ENCODE measurements around the gene DNLZ. TPM values are rescaled to one million over a fixed set of nuclear protein-coding genes. Genes with fewer than 3 reads are reported as not detected.

Gene DNLZ
- total and polyA plus RNA-seq, 5 experiments from 2014 or later, result 32.8 to 58.1 (median 51.6) TPM

DNA sequence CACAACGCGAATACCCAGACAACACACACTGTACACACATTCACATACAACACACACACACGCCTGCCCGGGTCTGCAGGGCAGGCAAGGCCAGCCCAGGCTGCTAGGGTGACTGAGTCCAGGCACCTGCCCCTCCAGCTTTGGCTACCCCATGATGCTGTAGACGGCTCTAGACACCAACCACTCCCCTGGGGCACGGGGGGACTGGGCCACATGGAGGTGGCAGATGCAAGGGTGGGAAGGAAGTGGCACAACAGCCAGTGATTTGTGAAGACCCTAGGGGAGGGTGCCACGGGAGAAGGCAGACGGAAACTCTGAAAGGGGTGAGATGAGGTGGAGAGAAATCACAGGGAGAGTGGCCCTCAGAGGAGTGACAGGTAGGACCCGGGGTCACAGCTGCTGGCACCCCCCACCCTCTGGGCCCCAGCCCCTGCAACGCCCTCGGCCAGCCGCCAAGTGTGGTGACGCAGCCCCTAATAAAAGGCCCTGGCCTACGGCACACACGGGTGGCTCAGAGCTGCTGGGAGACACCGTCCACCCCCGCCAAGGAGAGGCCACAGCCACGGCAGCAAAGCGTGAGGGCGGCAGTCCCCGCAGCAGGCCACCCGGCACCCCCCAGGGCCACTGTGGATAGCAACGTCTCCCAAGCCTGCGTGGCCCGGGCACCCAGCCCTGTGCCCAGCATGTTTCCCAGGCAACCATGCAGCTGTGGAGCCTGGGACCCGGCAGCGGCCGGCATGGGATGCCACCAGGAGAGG lies 53.1 kb downstream of the DNLZ start:
- peaks cover 0 to 11% (median 0%) of the 10 kb centered on the region in 3 donors for H3K36me3 Mint-ChIP-seq
- ATAC-seq (no peak), DNase-seq (no peak)
- POLR2A ChIA-PET, result no interaction called here
- peaks cover 0 to 9% (median 3%) of the 10 kb centered on the region in 4 donors for H3K4me1 Mint-ChIP-seq
- peaks cover 0 to 4% (median 0%) of the 10 kb centered on the region in 5 donors for H3K27me3 Mint-ChIP-seq
- no peak overlapping the region for H3K27ac Mint-ChIP-seq
- peaks cover 0 to 5% (median 0%) of the 10 kb centered on the region in 9 donors for H3K9me3 Mint-ChIP-seq
- no peak overlapping the region for H3K4me3 Mint-ChIP-seq

DNA sequence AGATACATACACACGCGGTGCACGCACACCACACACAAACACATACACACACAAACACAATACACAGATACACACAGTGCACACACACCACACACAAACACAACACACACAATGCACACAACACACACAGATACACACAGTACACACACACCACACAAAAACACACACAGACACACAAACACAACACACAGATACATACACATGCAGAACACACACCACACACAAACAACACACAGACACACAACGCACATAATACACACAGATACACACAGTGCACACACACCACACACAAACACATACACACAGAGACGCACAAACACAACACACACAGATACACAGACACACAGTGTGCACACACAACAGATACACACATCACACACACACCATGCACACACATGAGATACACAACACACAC lies 53.7 kb downstream of the DNLZ start:
- ATAC-seq (no peak), DNase-seq (no peak)
- H3K9me3 Mint-ChIP-seq, result peaks cover 0 to 4% (median 0%) of the 10 kb centered on the region in 9 donors
- peaks cover 0 to 4% (median 0%) of the 10 kb centered on the region in 5 donors for H3K27me3 Mint-ChIP-seq
- no peak overlapping the region for H3K27ac Mint-ChIP-seq
- H3K4me3 Mint-ChIP-seq, result no peak overlapping the region
- POLR2A ChIA-PET, result no interaction called here
- peaks cover 0 to 5% (median 0%) of the 10 kb centered on the region in 3 donors for H3K36me3 Mint-ChIP-seq
- H3K4me1 Mint-ChIP-seq, result peaks cover 0 to 7% (median 3%) of the 10 kb centered on the region in 4 donors

Other genes starting within 250 kb of the DNLZ start
- gene TMEM250, start 244.9 kb downstream of the DNLZ start, total RNA-seq, result 10 to 100 TPM; 38.1 to 38.2 TPM
- gene TMEM250, start 244.9 kb downstream of the DNLZ start, polyA plus RNA-seq, result 10 to 100 TPM; 39.1 to 51.7 (median 40.3) TPM
- gene LHX3, start 158.6 kb downstream of the DNLZ start, total RNA-seq, result not detected
- gene LHX3, start 158.6 kb downstream of the DNLZ start, polyA plus RNA-seq, result not detected
- 10 to 100 TPM; 15.5 to 15.9 TPM for gene QSOX2, start 117.9 kb downstream of the DNLZ start, total RNA-seq
- under 1 TPM; 0.50 to 0.86 (median 0.55) TPM for gene QSOX2, start 117.9 kb downstream of the DNLZ start, polyA plus RNA-seq
- gene CCDC187, start 59.6 kb downstream of the DNLZ start, total RNA-seq, result not detected
- gene CCDC187, start 59.6 kb downstream of the DNLZ start, polyA plus RNA-seq, result not detected
- gene GPSM1, start 36.2 kb downstream of the DNLZ start, total RNA-seq, result 10 to 100 TPM; 10.0 to 11.6 TPM
- under 1 TPM; 0.50 to 0.98 (median 0.82) TPM for gene GPSM1, start 36.2 kb downstream of the DNLZ start, polyA plus RNA-seq
- under 1 TPM; 0.70 to 0.85 TPM for gene CARD9, start 9.9 kb upstream of the DNLZ start, total RNA-seq
- under 1 TPM; 0.08 to 0.21 (median 0.12) TPM for gene CARD9, start 9.9 kb upstream of the DNLZ start, polyA plus RNA-seq
- gene SNAPC4, start 36.4 kb upstream of the DNLZ start, total RNA-seq, result 10 to 100 TPM; 13.7 to 15.6 TPM
- 1 to 10 TPM in 2 of 3 donors, under 1 TPM in 1; 0.90 to 2.0 (median 1.3) TPM for gene SNAPC4, start 36.4 kb upstream of the DNLZ start, polyA plus RNA-seq
- 10 to 100 TPM; 88.1 to 96.0 TPM for gene ENTR1, start 46.9 kb upstream of the DNLZ start, total RNA-seq
- gene ENTR1, start 46.9 kb upstream of the DNLZ start, polyA plus RNA-seq, result 10 to 100 TPM in 2 of 3 donors, 1 to 10 TPM in 1; 9.7 to 16.8 (median 11.4) TPM
- 10 to 100 TPM; 67.8 to 73.2 TPM for gene PMPCA, start 46.9 kb upstream of the DNLZ start, total RNA-seq
- gene PMPCA, start 46.9 kb upstream of the DNLZ start, polyA plus RNA-seq, result 10 to 100 TPM; 37.0 to 47.0 (median 42.1) TPM
- 10 to 100 TPM; 26.4 to 27.3 TPM for gene INPP5E, start 76.1 kb upstream of the DNLZ start, total RNA-seq
- 1 to 10 TPM in 2 of 3 donors, under 1 TPM in 1; 0.90 to 4.4 (median 2.1) TPM for gene INPP5E, start 76.1 kb upstream of the DNLZ start, polyA plus RNA-seq
- gene SEC16A, start 119.3 kb upstream of the DNLZ start, total RNA-seq, result 10 to 100 TPM; 83.4 to 84.8 TPM
- 10 to 100 TPM; 14.2 to 35.8 (median 26.2) TPM for gene SEC16A, start 119.3 kb upstream of the DNLZ start, polyA plus RNA-seq
- gene NOTCH1, start 182.3 kb upstream of the DNLZ start, total RNA-seq, result 10 to 100 TPM; 76.2 to 84.3 TPM
- 1 to 10 TPM; 1.3 to 5.9 (median 1.6) TPM for gene NOTCH1, start 182.3 kb upstream of the DNLZ start, polyA plus RNA-seq

Data from naive thymus-derived CD8-positive, alpha-beta T cell (primary cell).